DND-41 (cell line): ENCODE measurements around the gene TMPRSS4.

Source experiments
- ATAC-seq: fragments of 200-7000 bp; cut with Tn5 transposase; 3 replicates; pipeline ENCODE4 v1.9.1; 2021; ENCODE audit warnings: low read depth; ENCODE audit not compliant: insufficient read depth
- DNase-seq: peaks from one replicate; pipeline ENCODE4 v3.0.0-alpha.2; 2020
- H2AFZ ChIP-seq: 2 replicates; pipeline ENCODE4 v1.6.0; 2012; ENCODE audit warnings: low read depth, low read length
- H3K27ac ChIP-seq: 2 replicates; pipeline ENCODE4 v1.5.1; 2012; ENCODE audit warnings: low read length, inconsistent platforms
- H3K27me3 ChIP-seq: fragments of 200-600 bp; sonication (generic); 2 replicates; pipeline ENCODE4 v1.6.0; 2012; ENCODE audit warnings: low read length, mild to moderate bottlenecking, inconsistent platforms; ENCODE audit not compliant: insufficient read depth, poor library complexity
- H3K36me3 ChIP-seq: 2 replicates; pipeline ENCODE4 v1.5.1; 2012; ENCODE audit warnings: low read length, inconsistent platforms; ENCODE audit not compliant: insufficient read depth
- H3K4me1 ChIP-seq: 2 replicates; pipeline ENCODE4 v1.5.1; 2012; ENCODE audit warnings: mild to moderate bottlenecking, low read length; ENCODE audit not compliant: insufficient read depth
- H3K4me2 ChIP-seq: 2 replicates; pipeline ENCODE4 v1.6.0; 2012; ENCODE audit warnings: mild to moderate bottlenecking, moderate library complexity, low read length, inconsistent platforms; ENCODE audit not compliant: insufficient read depth
- H3K4me3 ChIP-seq, 2 experiments: fragments of 200-600 bp in 1 of 2; shearing (Covaris generic) in 1 of 2; 2 replicates each; pipeline ENCODE4 v1.5.1; 2012 to 2016; ENCODE audit warnings: inconsistent platforms in 2 of 2, low read length in 2 of 2, mild to moderate bottlenecking in 2 of 2, low read depth in 1 of 2, moderate library complexity in 1 of 2
- H3K79me2 ChIP-seq: 2 replicates; pipeline ENCODE4 v1.6.0; 2012; ENCODE audit warnings: low read length, inconsistent platforms; ENCODE audit not compliant: insufficient read depth
- H3K9ac ChIP-seq: 2 replicates; pipeline ENCODE4 v1.6.0; 2012; ENCODE audit warnings: low read depth, mild to moderate bottlenecking, inconsistent platforms, low read length, moderate library complexity
- H3K9me3 ChIP-seq: 2 replicates; pipeline ENCODE4 v1.5.1; 2012; ENCODE audit warnings: low read length, moderate library complexity, mild to moderate bottlenecking, inconsistent platforms; ENCODE audit not compliant: insufficient read depth, severe bottlenecking
- H4K20me1 ChIP-seq: 2 replicates; pipeline ENCODE4 v1.6.0; 2012; ENCODE audit warnings: low read length; ENCODE audit not compliant: insufficient read depth
- CTCF ChIP-seq: IDR thresholded peaks from 2 replicates; pipeline ENCODE4 v1.5.1; 2012; ENCODE audit warnings: borderline replicate concordance, low read length, moderate library complexity, mild to moderate bottlenecking; ENCODE audit not compliant: poor library complexity, severe bottlenecking; ENCODE audit errors: extremely low read depth
- EZH2 ChIP-seq: IDR thresholded peaks from 3 replicates; pipeline ENCODE4 v1.6.1; 2012; ENCODE audit warnings: borderline replicate concordance, low read depth, mild to moderate bottlenecking, moderate library complexity, low read length, inconsistent platforms; ENCODE audit not compliant: severe bottlenecking

The TMPRSS4 gene

GRCh38 chr11:118087931-118088330, 11.1 kb downstream of the TMPRSS4 start:
- no peak overlapping the region for H3K4me3 ChIP-seq
- no peaks in the 10 kb centered on the region for H3K79me2 ChIP-seq
- no peaks in the 10 kb centered on the region for H3K4me1 ChIP-seq
- no peak overlapping the region for H3K4me2 ChIP-seq
- H3K27ac ChIP-seq: no peak overlapping the region
- peaks cover 18% of the 10 kb centered on the region for H3K27me3 ChIP-seq
- DNase-seq: no peak
- no peak for ATAC-seq
- no peaks in the 10 kb centered on the region for H3K36me3 ChIP-seq
- no peaks in the 10 kb centered on the region for H3K9me3 ChIP-seq
- TF ChIP-seq CTCF (no peak), EZH2 (no peak)
- no peak overlapping the region for H2AFZ ChIP-seq
- no peak overlapping the region for H3K9ac ChIP-seq
- H4K20me1 ChIP-seq: 0 out of 2 replicates have a peak, but pooled peaks cover 2% of the 10 kb centered on the region

GRCh38 chr11:118088531-118088930, 11.7 kb downstream of the TMPRSS4 start:
- no peaks in the 10 kb centered on the region for H3K36me3 ChIP-seq
- no peak for DNase-seq
- H2AFZ ChIP-seq: no peak overlapping the region
- no peak overlapping the region for H3K27ac ChIP-seq
- no peak for ATAC-seq
- TF ChIP-seq CTCF (no peak), EZH2 (no peak)
- H3K27me3 ChIP-seq: peaks cover 14% of the 10 kb centered on the region
- no peak overlapping the region for H3K4me3 ChIP-seq
- H4K20me1 ChIP-seq: no peaks in the 10 kb centered on the region
- H3K79me2 ChIP-seq: no peaks in the 10 kb centered on the region
- no peak overlapping the region for H3K4me2 ChIP-seq
- no peaks in the 10 kb centered on the region for H3K4me1 ChIP-seq
- H3K9me3 ChIP-seq: no peaks in the 10 kb centered on the region
- H3K9ac ChIP-seq: no peak overlapping the region

GRCh38 chr11:118090545-118091162, 13.8 kb downstream of the TMPRSS4 start:
- ATAC-seq (no peak), DNase-seq (no peak)
- no peaks in the 10 kb centered on the region for H3K36me3 ChIP-seq
- H4K20me1 ChIP-seq: no peaks in the 10 kb centered on the region
- H3K27ac ChIP-seq: no peak overlapping the region
- H3K4me3 ChIP-seq: no peak overlapping the region
- H3K9me3 ChIP-seq: no peaks in the 10 kb centered on the region
- TF ChIP-seq EZH2 (no peak), CTCF (no peak)
- no peak overlapping the region for H3K4me2 ChIP-seq
- H3K9ac ChIP-seq: no peak overlapping the region
- no peaks in the 10 kb centered on the region for H3K79me2 ChIP-seq
- no peak overlapping the region for H2AFZ ChIP-seq
- peaks cover 18% of the 10 kb centered on the region for H3K27me3 ChIP-seq
- no peaks in the 10 kb centered on the region for H3K4me1 ChIP-seq
